ENCODE results near the gene SORCS2. TPM values are rescaled to one million over a fixed set of nuclear protein-coding genes. Genes with fewer than 3 reads are reported as not detected.

SORCS2 gene
- total RNA-seq, 2 donors from 2014 or later, result 0.05 to 0.07 TPM

DNA sequence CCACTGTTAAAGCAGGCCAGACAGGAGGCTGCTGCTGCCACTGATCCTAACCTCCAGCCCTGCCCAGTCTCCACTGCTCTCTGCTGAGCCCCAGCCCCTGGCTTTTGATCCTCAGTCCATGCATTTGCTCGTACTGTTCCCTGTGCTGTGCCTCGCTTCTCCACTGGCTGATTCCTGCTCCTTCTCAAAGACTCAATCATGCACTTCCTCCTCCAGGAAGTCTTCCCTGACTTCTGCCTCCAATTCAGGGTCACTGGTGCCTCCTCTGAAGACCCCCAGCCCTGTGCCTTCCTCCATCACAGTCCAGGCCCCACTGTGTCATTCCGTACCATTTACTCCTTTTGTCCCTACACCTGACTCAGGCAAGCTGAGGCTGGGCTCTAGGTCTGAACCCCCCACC lies 473.0 kb downstream of the SORCS2 start:
- Mint-ChIP-seq H3K36me3 (ENCODE audit: insufficient read depth in 2 of 2) (no peaks in the 10 kb centered on the region), H3K4me1 (ENCODE audit: low read depth) (no peaks in the 10 kb centered on the region), H3K27ac (no peak overlapping the region), H3K4me3 (no peak overlapping the region), H3K9me3 (peaks cover 0 to 4% of the 10 kb centered on the region in 2 donors), H3K27me3 (ENCODE audit: low read depth) (no peaks in the 10 kb centered on the region)
- ATAC-seq (replicated peaks in 1 of 2) (no peak), DNase-seq (no peak)

DNA sequence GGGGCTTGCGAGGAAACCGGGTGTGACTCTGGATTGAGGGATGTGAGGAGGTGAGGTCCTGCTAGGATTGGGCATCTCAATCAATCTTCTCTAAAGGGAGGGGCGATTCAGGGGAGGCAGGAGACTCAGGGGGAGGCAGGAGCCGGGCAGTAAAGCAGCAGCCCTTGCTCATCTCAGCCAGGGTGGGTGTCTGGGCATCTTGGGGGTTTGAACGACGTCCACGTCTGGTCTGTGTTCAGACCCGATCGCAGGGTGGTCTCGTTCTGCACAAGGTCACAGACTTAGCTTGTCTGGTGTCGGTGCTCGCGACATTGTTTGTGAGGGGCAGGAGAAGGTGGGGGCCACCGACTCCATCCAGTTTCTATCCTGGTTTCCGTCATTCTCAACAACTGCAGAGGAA lies 473.7 kb downstream of the SORCS2 start:
- peaks cover 0 to 4% of the 10 kb centered on the region in 2 donors for H3K9me3 Mint-ChIP-seq
- DNase-seq (no peak), ATAC-seq (replicated peaks in 1 of 2) (no peak)
- no peaks in the 10 kb centered on the region for H3K27me3 Mint-ChIP-seq (ENCODE audit: low read depth)
- H3K4me1 Mint-ChIP-seq (ENCODE audit: low read depth), result no peaks in the 10 kb centered on the region
- H3K27ac Mint-ChIP-seq, result no peak overlapping the region
- no peak overlapping the region for H3K4me3 Mint-ChIP-seq
- H3K36me3 Mint-ChIP-seq (ENCODE audit: insufficient read depth in 2 of 2), result no peaks in the 10 kb centered on the region

DNA sequence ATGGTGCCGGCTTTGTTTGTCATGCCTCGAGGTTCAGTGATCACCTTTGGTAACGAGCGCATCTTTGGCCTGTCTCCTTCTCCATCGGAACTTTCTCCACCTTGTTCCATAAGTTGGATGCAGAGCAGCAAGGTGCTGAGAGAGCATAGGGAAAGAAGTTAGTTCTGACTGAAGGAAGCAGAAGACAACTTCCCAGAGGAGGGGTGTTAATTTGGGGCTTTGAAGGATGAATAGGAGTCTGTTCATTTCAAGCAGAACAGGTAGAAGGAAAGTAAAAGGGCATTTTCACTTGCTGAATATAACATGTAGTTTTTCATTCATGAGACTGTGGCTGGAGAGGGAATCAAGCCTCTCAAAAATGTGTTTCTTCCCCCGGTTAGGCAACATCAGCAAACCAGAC lies 474.4 kb downstream of the SORCS2 start:
- H3K9me3 Mint-ChIP-seq, result peaks cover 0 to 8% of the 10 kb centered on the region in 2 donors
- DNase-seq (no peak), ATAC-seq (replicated peaks in 1 of 2) (no peak)
- no peak overlapping the region for H3K27ac Mint-ChIP-seq
- H3K36me3 Mint-ChIP-seq (ENCODE audit: insufficient read depth in 2 of 2), result no peaks in the 10 kb centered on the region
- no peaks in the 10 kb centered on the region for H3K4me1 Mint-ChIP-seq (ENCODE audit: low read depth)
- no peak overlapping the region for H3K4me3 Mint-ChIP-seq
- no peaks in the 10 kb centered on the region for H3K27me3 Mint-ChIP-seq (ENCODE audit: low read depth)

DNA sequence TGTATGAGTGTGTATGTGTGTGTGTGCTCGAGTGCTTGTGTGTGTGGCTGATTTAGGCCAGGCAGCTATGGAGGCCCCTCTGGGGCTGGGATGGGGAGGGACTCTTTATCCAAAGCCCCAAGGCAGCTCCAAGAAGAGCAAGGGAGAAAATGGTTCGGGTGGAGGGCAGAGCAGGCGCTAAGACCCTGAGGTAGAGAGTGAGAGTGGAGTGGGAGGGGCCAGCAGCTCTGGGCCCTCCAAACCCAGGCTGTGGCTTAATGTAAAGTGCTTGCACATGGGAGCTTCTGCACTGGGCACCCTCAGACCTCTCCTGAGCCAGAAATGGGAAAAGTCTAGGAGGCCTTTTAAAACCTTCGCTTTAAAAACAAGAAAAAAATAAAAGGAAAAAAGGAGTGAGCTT lies 475.9 kb downstream of the SORCS2 start:
- DNase-seq, result no peak
- no peak for ATAC-seq (replicated peaks in 1 of 2)
- peaks cover 0 to 4% of the 10 kb centered on the region in 2 donors for H3K9me3 Mint-ChIP-seq
- no peaks in the 10 kb centered on the region for H3K36me3 Mint-ChIP-seq (ENCODE audit: insufficient read depth in 2 of 2)
- H3K4me3 Mint-ChIP-seq, result no peak overlapping the region
- no peak overlapping the region for H3K27ac Mint-ChIP-seq
- H3K27me3 Mint-ChIP-seq (ENCODE audit: low read depth), result no peaks in the 10 kb centered on the region
- H3K4me1 Mint-ChIP-seq (ENCODE audit: low read depth), result no peaks in the 10 kb centered on the region

DNA sequence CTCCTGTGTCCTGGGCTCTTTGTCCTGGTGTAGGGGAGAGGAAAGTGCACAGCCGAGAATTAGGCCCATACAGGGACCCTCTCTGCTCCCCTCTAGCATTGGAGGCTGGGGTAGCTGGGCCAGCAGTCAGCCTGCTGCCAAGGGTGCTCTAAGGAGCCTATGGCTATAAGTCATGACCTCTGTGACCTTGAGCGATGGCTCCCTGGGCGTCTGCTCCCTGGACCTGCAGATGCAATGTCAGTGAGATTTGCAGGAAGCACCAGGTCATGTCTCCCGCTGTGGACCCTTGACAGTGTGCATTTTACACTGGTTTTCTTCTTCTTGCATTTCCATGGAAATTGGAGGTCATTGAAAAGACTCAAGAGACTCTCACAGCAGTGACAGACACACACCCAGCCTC lies 476.5 kb downstream of the SORCS2 start:
- H3K27ac Mint-ChIP-seq, result no peak overlapping the region
- no peaks in the 10 kb centered on the region for H3K36me3 Mint-ChIP-seq (ENCODE audit: insufficient read depth in 2 of 2)
- peaks cover 0 to 4% of the 10 kb centered on the region in 2 donors for H3K9me3 Mint-ChIP-seq
- DNase-seq (no peak), ATAC-seq (replicated peaks in 1 of 2) (no peak)
- H3K4me3 Mint-ChIP-seq, result no peak overlapping the region
- no peaks in the 10 kb centered on the region for H3K4me1 Mint-ChIP-seq (ENCODE audit: low read depth)
- no peaks in the 10 kb centered on the region for H3K27me3 Mint-ChIP-seq (ENCODE audit: low read depth)

DNA sequence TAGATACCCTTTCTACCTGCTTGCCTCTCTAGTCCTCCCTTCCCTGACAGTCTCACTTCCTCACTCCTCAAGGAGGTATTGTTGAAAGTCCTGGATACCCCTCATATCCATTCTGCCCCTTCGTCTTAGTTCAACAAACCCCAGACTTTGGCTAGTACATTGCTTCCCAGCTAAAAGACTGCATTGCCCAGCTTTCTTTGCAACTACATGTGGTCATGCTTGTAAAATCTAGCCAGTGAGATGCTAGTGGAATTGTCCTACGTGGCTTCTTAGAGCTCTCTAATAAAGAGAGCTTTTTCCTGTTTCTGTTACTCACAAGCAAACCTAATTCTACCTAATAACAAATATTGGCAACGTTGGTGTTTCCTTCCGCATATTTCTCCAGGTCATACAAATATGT lies 480.3 kb downstream of the SORCS2 start:
- ATAC-seq (replicated peaks in 1 of 2), result no peak
- no peak overlapping the region for H3K27ac Mint-ChIP-seq
- no peak overlapping the region for H3K4me3 Mint-ChIP-seq

DNA sequence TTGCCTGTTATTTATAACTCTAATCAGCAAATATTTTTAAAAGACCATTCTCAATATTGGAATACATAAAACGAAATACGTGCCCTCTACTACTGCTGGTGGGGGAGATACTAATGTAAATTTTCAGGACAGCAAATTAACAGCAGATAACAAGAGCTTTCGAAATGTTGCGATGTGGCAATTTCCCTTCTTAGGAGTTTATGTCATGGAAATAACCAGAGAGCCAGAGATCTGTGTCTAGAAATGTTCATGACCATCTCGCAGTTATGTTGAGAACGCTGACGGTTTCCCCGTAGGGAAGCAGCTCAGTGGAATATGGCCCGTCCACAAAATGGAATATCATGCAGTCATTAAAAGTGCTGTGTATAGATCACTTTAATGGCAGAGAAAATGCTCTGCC lies 480.8 kb downstream of the SORCS2 start:
- ATAC-seq (replicated peaks in 1 of 2) (no peak), DNase-seq (no peak)
- H3K27ac Mint-ChIP-seq, result no peak overlapping the region
- no peak overlapping the region for H3K4me3 Mint-ChIP-seq
- H3K36me3 Mint-ChIP-seq (ENCODE audit: insufficient read depth in 2 of 2), result no peaks in the 10 kb centered on the region
- H3K27me3 Mint-ChIP-seq (ENCODE audit: low read depth), result no peaks in the 10 kb centered on the region
- H3K9me3 Mint-ChIP-seq, result peaks cover 0 to 4% of the 10 kb centered on the region in 2 donors
- H3K4me1 Mint-ChIP-seq (ENCODE audit: low read depth), result no peaks in the 10 kb centered on the region

More for the DNA sequence above, 480.3 kb downstream of the SORCS2 start:
- Mint-ChIP-seq H3K4me1 (ENCODE audit: low read depth) (no peaks in the 10 kb centered on the region), H3K27me3 (ENCODE audit: low read depth) (no peaks in the 10 kb centered on the region), H3K36me3 (ENCODE audit: insufficient read depth in 2 of 2) (no peaks in the 10 kb centered on the region), H3K9me3 (peaks cover 0 to 4% of the 10 kb centered on the region in 2 donors)
- DNase-seq, result no peak

DNA sequence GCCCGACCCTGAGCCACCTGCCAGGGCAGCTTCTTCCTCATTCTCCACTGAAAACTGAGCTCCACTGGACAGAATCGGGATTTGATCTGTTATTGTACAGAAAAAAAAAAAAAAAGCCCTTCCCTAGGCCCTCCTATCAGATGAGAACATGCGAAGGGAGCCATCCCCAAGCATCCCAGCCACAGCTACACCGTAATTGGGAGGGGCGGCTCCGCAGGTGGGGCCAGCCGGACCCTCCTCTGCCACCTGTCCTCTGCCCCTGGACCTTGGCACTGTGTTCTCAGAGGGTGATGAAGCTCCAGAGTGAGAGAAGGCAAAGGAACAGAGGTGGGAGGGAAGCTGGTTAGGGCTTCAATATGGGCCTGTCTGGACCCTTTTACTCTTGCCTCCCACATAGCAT lies 482.4 kb downstream of the SORCS2 start:
- ATAC-seq (replicated peaks in 1 of 2), result no peak
- no peak overlapping the region for H3K27ac Mint-ChIP-seq

DNA sequence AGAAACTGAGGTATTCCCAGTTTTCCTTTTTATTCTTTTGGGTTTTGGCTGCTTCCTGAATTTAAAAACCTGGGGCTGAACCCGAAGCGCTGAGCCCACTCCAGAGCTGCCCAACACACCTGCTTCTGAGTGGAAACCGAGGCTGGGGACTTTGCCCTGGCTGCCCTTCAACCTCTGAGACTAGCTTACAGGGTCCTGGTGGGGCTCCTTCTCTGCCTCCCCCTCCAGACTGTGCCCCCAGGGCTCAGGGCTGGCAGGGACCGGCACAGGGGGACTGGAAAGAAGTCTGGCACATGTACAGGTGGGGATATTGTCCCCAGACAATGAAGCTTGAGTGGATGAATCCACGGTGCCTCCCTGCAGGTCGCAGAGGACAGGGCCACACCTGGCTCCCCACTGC lies 482.8 kb downstream of the SORCS2 start:
- no peak for ATAC-seq (replicated peaks in 1 of 2)
- no peak for DNase-seq
- Mint-ChIP-seq H3K9me3 (peaks cover 0 to 4% of the 10 kb centered on the region in 2 donors), H3K27me3 (ENCODE audit: low read depth) (no peaks in the 10 kb centered on the region), H3K4me3 (no peak overlapping the region), H3K36me3 (ENCODE audit: insufficient read depth in 2 of 2) (no peaks in the 10 kb centered on the region), H3K27ac (no peak overlapping the region), H3K4me1 (ENCODE audit: low read depth) (no peaks in the 10 kb centered on the region)

More for the DNA sequence above, 482.4 kb downstream of the SORCS2 start:
- no peak overlapping the region for H3K4me3 Mint-ChIP-seq
- peaks cover 0 to 4% of the 10 kb centered on the region in 2 donors for H3K9me3 Mint-ChIP-seq
- H3K27me3 Mint-ChIP-seq (ENCODE audit: low read depth), result no peaks in the 10 kb centered on the region
- no peaks in the 10 kb centered on the region for H3K4me1 Mint-ChIP-seq (ENCODE audit: low read depth)
- H3K36me3 Mint-ChIP-seq (ENCODE audit: insufficient read depth in 2 of 2), result no peaks in the 10 kb centered on the region
- DNase-seq, result no peak

DNA sequence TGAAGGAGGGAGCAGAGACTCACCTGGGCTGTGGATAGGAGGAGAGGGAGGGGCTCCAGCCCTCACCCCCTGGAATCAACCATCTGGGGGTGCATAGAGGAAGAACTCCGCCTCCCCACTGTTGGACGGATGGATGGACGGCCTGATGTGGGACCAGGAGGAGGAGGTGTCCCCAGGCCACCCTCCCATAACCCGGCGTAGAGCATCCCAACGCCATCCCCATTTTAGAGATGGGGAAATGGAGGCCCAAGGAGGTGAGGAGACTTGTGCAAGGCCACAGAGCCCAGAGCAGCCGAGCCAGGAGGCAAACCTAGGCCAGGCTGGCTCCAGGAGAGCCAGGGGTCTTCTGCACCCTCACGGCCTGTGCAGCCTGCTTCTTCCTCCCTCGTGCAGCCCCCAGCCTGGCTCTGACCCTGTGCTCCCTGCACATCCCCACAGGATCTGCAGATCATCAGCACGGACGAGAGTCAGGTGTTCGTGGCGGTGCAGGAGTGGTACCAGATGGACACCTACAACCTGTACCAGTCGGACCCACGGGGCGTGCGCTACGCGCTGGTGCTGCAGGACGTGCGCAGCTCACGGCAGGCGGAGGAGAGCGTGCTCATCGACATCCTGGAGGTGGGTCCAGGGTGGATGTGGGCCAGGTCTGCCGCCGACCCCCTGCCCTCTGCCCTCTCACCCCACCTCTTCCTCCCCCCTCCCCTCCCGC lies 483.4 kb downstream of the SORCS2 start:
- no peaks in the 10 kb centered on the region for H3K27me3 Mint-ChIP-seq (ENCODE audit: low read depth)
- H3K4me1 Mint-ChIP-seq (ENCODE audit: low read depth), result no peaks in the 10 kb centered on the region
- DNase-seq (no peak), ATAC-seq (replicated peaks in 1 of 2) (no peak)
- no peak overlapping the region for H3K4me3 Mint-ChIP-seq
- H3K9me3 Mint-ChIP-seq, result peaks cover 0 to 4% of the 10 kb centered on the region in 2 donors
- H3K27ac Mint-ChIP-seq, result no peak overlapping the region
- no peaks in the 10 kb centered on the region for H3K36me3 Mint-ChIP-seq (ENCODE audit: insufficient read depth in 2 of 2)

DNA sequence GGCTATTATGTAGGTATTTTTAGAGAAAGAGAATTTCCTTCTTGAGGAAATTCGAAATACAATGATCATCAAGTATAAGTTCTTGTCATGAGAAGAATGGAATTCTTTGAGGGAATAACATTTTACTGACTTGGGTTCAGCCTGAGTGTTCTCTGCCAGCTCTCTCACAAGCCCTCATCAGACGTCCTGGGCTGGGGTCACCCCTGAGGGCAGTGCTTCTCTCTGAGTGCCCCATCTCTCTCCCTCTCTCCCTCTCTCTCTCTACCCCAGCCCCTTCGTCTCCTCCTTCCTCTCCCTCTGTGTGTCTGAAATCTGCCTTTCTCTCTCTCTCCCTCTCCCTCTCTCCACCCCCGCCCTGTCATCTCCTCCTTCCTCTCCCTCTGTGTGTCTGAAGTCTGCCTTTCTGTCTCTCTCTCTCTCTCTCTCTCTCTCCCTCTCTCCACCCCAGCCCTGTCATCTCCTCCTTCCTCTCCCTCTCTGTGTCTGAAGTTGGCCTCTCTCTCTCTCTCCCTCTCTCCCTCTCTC lies 484.1 kb downstream of the SORCS2 start:
- no peak overlapping the region for H3K4me3 Mint-ChIP-seq
- no peak overlapping the region for H3K27ac Mint-ChIP-seq
- ATAC-seq (replicated peaks in 1 of 2) (no peak), DNase-seq (no peak)
- H3K27me3 Mint-ChIP-seq (ENCODE audit: low read depth), result no peaks in the 10 kb centered on the region
- no peaks in the 10 kb centered on the region for H3K36me3 Mint-ChIP-seq (ENCODE audit: insufficient read depth in 2 of 2)
- no peaks in the 10 kb centered on the region for H3K4me1 Mint-ChIP-seq (ENCODE audit: low read depth)
- peaks cover 1 to 3% of the 10 kb centered on the region in 2 donors for H3K9me3 Mint-ChIP-seq

DNA sequence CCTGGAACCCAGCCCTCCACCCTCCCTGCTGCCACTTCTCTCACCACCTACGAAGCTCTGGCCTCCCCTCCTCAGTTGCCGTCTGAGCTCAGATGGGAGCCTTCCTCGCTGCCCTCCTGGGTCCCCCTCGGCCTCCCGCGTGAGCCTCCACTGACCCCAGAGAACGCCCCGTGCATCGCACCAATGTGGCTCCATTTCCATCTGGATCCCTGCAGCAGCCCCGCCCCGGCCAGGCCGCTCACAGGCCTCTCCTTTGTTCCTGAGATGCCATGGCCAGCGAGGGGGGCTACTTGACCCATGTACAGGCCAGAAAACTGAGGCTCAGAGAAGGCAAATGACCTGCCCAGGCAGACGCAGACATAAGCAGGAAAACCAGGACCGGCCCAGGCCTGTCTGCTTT lies 484.7 kb downstream of the SORCS2 start:
- Mint-ChIP-seq H3K27ac (no peak overlapping the region), H3K4me1 (ENCODE audit: low read depth) (no peaks in the 10 kb centered on the region), H3K4me3 (no peak overlapping the region), H3K9me3 (peaks cover 0 to 3% of the 10 kb centered on the region in 2 donors), H3K27me3 (ENCODE audit: low read depth) (no peaks in the 10 kb centered on the region), H3K36me3 (ENCODE audit: insufficient read depth in 2 of 2) (no peaks in the 10 kb centered on the region)
- no peak for ATAC-seq (replicated peaks in 1 of 2)
- no peak for DNase-seq

DNA sequence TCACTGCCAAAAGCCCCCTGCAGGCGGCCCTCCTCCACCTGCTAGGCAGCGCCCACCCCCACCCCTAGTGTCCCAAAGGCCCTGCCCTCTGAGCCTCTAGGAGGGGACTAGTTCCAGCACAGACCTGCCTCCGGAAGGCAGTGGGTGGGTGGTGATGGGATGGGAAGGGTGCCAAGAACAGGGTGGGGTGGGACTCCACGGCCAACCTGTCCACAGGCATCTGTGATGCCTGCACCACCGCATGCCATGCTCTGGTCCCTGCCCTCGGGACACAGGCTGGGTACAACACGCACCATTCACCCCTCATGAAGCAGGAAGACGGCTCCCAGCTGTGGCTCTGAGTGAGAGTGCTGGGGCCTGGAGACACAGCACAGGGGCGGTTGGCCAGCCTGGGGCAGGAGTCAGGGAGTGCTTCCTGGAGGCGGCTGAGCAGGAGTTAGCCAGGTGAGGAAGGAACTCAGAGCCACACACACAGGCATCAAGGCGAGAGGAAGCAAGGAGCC lies 485.5 kb downstream of the SORCS2 start:
- H3K4me3 Mint-ChIP-seq, result no peak overlapping the region
- DNase-seq (no peak), ATAC-seq (replicated peaks in 1 of 2) (no peak)
- no peak overlapping the region for H3K27ac Mint-ChIP-seq
- H3K9me3 Mint-ChIP-seq, result peaks cover 0 to 3% of the 10 kb centered on the region in 2 donors
- no peaks in the 10 kb centered on the region for H3K36me3 Mint-ChIP-seq (ENCODE audit: insufficient read depth in 2 of 2)
- H3K4me1 Mint-ChIP-seq (ENCODE audit: low read depth), result no peaks in the 10 kb centered on the region
- no peaks in the 10 kb centered on the region for H3K27me3 Mint-ChIP-seq (ENCODE audit: low read depth)

Data from activated T-cell treated with anti-CD3 and anti-CD28 coated beads, Interleukin-2, amount 50 U/mL, for 72 hours (primary cell).